AG04450 (cell line): ENCODE data around the gene RAMP2. TPM values are rescaled to one million over a fixed set of nuclear protein-coding genes. Genes with fewer than 3 reads are reported as not detected.

Source experiments
- CTCF ChIA-PET: fragments of 300-600, 350-600 bp; formaldehyde crosslinking; extraction: SDS; loops from one replicate; lab custom pipeline; 2022; ENCODE audit warnings: antibody characterized with exemption, inconsistent platforms; lab: Charles Lee
- POLR2A ChIA-PET: fragments of 350-600 bp; formaldehyde crosslinking; extraction: SDS; loops from one replicate; lab custom pipeline; 2021; ENCODE audit warnings: antibody characterized with exemption, inconsistent platforms; lab: Yijun Ruan, JAX
- DNase-seq: peaks from one replicate; pipeline ENCODE4 v3.0.0-alpha.2; 2011; ENCODE audit warnings: low read depth, low spot score
- H3K27ac ChIP-seq: one replicate; pipeline ENCODE4 v1.5.1; 2012; ENCODE audit warnings: low read depth, low read length, control low read depth
- H3K27me3 ChIP-seq: one replicate; pipeline ENCODE4 v1.6.0; 2012; ENCODE audit warnings: low read length; ENCODE audit not compliant: control insufficient read depth, insufficient read depth
- H3K4me3 ChIP-seq: 2 replicates; pipeline ENCODE4 v1.5.1; 2011; ENCODE audit warnings: mild to moderate bottlenecking, low read depth, low read length, control low read depth
- H3K9me3 ChIP-seq: 2 replicates; pipeline ENCODE4 v1.5.1; 2012; ENCODE audit warnings: low read length; ENCODE audit not compliant: control insufficient read depth, insufficient read depth
- polyA plus RNA-seq: library from polyadenylated mRNA; depleted of rRNA; stranded (reverse); fragments of >200 nt; gene quantifications from 2 replicates; pipeline ENCODE4 v1.2.3, GENCODE V29; 2011
- TF ChIP-seq, protein P1 (sequence below): IDR thresholded peaks from 2 replicates; pipeline ENCODE4 v1.5.1; 2011; ENCODE audit warnings: low read depth, low read length, control low read depth, inconsistent platforms

The RAMP2 gene
- polyA plus RNA-seq, 1 experiment = 1.4 TPM

DNA sequence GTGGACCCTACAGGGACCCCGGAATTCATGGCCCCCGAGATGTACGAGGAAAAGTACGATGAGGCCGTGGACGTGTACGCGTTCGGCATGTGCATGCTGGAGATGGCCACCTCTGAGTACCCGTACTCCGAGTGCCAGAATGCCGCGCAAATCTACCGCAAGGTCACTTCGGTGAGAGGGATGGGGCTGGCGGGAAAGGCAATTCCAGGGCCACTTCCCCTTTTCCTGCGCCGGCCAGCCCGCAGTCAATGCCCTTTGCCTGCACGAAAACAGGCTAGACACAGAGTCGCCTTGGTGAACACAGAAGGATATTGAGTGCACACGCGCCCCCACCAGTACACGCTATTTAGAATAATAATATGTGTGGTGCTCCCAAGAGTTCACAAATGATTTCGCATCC, 23.4 kb downstream of the RAMP2 start:
- TF ChIP-seq, protein P1, sequence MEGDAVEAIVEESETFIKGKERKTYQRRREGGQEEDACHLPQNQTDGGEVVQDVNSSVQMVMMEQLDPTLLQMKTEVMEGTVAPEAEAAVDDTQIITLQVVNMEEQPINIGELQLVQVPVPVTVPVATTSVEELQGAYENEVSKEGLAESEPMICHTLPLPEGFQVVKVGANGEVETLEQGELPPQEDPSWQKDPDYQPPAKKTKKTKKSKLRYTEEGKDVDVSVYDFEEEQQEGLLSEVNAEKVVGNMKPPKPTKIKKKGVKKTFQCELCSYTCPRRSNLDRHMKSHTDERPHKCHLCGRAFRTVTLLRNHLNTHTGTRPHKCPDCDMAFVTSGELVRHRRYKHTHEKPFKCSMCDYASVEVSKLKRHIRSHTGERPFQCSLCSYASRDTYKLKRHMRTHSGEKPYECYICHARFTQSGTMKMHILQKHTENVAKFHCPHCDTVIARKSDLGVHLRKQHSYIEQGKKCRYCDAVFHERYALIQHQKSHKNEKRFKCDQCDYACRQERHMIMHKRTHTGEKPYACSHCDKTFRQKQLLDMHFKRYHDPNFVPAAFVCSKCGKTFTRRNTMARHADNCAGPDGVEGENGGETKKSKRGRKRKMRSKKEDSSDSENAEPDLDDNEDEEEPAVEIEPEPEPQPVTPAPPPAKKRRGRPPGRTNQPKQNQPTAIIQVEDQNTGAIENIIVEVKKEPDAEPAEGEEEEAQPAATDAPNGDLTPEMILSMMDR = no peak
- no peak for DNase-seq
- no peak overlapping the region for H3K4me3 ChIP-seq
- CTCF ChIA-PET = interaction anchor here (1.7 kb wide), 1 partner anchor 21 kb away, joined by 6 read pairs; no protein-coding TSS in a partner anchor
- H3K27me3 ChIP-seq = no peaks in the 10 kb centered on the region
- no peak overlapping the region for H3K27ac ChIP-seq
- peaks cover 5% of the 10 kb centered on the region; the same call in 1 of the 2 replicates for H3K9me3 ChIP-seq
- POLR2A ChIA-PET = interaction anchor here (0.6 kb wide), 1 partner anchor 10 kb away, joined by 5 read pairs; no protein-coding TSS in a partner anchor

- Histone ChIP-seq H3K27me3 (no peaks in the 10 kb centered on the region), H3K4me3 (no peak overlapping the region), H3K27ac (no peak overlapping the region), H3K9me3 (peaks cover 5% of the 10 kb centered on the region; the same call in 1 of the 2 replicates)
- DNase-seq = no peak
- TF ChIP-seq, protein P1 = no peak
- ChIA-PET CTCF (interaction anchor here (1.7 kb wide), 1 partner anchor 21 kb away, joined by 6 read pairs; no protein-coding TSS in a partner anchor), POLR2A (interaction anchor here (0.6 kb wide), 1 partner anchor 11 kb away, joined by 5 read pairs; no protein-coding TSS in a partner anchor)
Observed at GRCh38 chr17:42784811-42785592, 24.0 kb downstream of the RAMP2 start.

GRCh38 chr17:42787266-42787665, 26.2 kb downstream of the RAMP2 start:
- no peaks in the 10 kb centered on the region for H3K27me3 ChIP-seq
- POLR2A ChIA-PET = interaction anchor here (1.0 kb wide), 1 partner anchor 24 kb away, joined by 4 read pairs; no protein-coding TSS in a partner anchor
- H3K4me3 ChIP-seq = no peak overlapping the region
- CTCF ChIA-PET = no interaction called here
- peaks cover 5% of the 10 kb centered on the region; the same call in 1 of the 2 replicates for H3K9me3 ChIP-seq
- no peak for DNase-seq
- no peak overlapping the region for H3K27ac ChIP-seq
- TF ChIP-seq, protein P1 = no peak

DNA sequence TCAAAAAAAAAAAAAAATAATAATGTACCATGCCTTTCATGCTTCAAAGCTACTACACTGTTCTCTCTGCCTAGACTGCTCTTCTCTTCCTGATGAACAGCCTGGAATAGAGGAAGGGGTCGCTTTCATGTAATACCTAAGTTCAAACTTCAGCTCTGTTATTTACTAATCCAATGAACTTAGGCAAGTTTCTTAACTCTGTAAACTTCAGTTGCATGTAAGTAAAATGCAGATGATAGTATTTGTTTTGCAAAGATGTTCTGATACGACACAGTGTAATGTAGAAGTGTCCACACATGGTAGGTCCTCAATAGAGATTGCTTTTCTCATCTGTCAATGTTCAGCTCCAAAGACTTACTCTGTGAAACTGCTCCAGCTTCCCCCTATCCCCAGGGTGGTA, 30.9 kb downstream of the RAMP2 start:
- H3K27ac ChIP-seq = no peak overlapping the region
- ChIA-PET CTCF (interaction anchor here (1.3 kb wide), 1 partner anchor 28 kb away, joined by 5 read pairs; no protein-coding TSS in a partner anchor), POLR2A (interaction anchor here (1.1 to 1.2 kb wide), 2 partner anchors 9 to 42 kb away, joined by 3 to 4 read pairs; no protein-coding TSS in a partner anchor)
- H3K9me3 ChIP-seq = no peaks in the 10 kb centered on the region
- H3K4me3 ChIP-seq = no peak overlapping the region
- no peaks in the 10 kb centered on the region for H3K27me3 ChIP-seq
- DNase-seq = no peak
- TF ChIP-seq, protein P1 = no peak

DNA sequence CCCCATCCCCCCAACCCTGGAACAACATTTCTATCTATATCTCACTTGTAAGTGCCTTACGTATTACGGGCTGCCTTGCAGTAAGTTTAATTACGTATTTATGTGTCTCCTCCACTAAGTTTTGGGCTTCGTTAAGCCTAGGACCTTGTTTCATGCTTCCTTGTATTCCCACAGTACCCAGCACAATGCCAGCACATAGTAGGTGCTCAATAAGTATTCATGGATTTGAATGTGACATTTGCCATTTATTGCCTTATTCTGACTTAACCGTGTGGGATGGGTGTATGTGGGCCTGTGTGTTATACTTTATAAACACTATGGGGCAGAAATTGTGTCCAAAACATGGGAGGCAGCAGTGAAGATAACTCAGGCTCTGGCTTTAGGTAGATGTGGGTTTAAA, 31.5 kb downstream of the RAMP2 start:
- TF ChIP-seq, protein P1 = no peak
- ChIA-PET POLR2A (no interaction called here), CTCF (interaction anchor here (1.3 kb wide), 1 partner anchor 29 kb away, joined by 5 read pairs; no protein-coding TSS in a partner anchor)
- no peaks in the 10 kb centered on the region for H3K27me3 ChIP-seq
- no peak overlapping the region for H3K27ac ChIP-seq
- DNase-seq = no peak
- H3K4me3 ChIP-seq = no peak overlapping the region
- H3K9me3 ChIP-seq = no peaks in the 10 kb centered on the region
